ENCODE results near the gene SNAPC4. TPM values are rescaled to one million over a fixed set of nuclear protein-coding genes. Genes with fewer than 3 reads are reported as not detected.

The SNAPC4 gene
- total and polyA plus RNA-seq, 11 donors = 3.1 to 7.8 (median 4.3) TPM

DNA sequence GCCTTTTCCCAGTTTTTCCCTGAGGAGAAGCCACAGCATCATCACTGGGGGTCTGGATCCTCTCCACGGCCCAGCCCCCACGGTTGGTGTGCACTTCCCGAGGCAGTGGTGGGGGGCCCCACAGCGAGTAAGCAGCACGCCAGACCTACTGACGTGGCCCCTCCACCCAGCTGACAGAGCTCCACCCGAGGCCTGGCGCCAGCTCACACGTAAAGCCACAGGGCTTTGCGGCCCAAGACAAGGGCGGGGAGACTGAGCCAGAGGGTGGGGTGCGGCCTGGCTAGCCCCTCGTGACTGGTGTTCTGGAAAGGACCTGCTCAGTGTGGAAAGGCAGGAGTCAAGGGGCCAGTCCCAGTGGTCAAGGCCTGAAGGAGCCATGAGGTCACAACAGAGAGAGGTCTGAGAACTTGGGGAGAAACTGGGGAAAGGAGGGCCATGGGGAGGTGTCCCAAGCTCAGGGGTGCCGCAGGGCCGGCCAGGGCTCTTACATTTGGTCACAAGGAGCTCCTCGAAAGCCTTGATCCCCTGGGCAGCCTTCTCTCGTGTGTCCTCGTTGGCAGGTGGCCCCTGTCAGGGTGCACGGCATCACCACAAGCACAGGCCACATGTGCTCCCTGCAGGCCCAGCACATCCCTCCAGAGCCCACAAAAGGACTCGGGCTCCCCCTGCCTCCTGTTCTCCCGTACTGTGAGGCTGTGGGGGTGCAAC is 5.5 kb downstream of the SNAPC4 start:
- DNase-seq (no peak), ATAC-seq (peak in 1 of 4 donors; percentile 12)
- H3K27me3 ChIP-seq = no peaks in the 10 kb centered on the region
- TF ChIP-seq, protein P1, sequence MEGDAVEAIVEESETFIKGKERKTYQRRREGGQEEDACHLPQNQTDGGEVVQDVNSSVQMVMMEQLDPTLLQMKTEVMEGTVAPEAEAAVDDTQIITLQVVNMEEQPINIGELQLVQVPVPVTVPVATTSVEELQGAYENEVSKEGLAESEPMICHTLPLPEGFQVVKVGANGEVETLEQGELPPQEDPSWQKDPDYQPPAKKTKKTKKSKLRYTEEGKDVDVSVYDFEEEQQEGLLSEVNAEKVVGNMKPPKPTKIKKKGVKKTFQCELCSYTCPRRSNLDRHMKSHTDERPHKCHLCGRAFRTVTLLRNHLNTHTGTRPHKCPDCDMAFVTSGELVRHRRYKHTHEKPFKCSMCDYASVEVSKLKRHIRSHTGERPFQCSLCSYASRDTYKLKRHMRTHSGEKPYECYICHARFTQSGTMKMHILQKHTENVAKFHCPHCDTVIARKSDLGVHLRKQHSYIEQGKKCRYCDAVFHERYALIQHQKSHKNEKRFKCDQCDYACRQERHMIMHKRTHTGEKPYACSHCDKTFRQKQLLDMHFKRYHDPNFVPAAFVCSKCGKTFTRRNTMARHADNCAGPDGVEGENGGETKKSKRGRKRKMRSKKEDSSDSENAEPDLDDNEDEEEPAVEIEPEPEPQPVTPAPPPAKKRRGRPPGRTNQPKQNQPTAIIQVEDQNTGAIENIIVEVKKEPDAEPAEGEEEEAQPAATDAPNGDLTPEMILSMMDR (IDR thresholded peaks at IDR 0.05) = no peak
- no peak for TF ChIP-seq POLR2A (IDR thresholded peaks at IDR 0.05)
- no peak overlapping the region for H3K4me3 ChIP-seq
- intact Hi-C loops (cut with DNase I) = loop anchor here in 1 of 10 donors (5.0 kb wide), 1 partner anchor 82 kb away; no protein-coding TSS in a partner anchor
- H3K27ac ChIP-seq = no peak overlapping the region
- H3K9me3 ChIP-seq = no peaks in the 10 kb centered on the region
- WGBS, 4 donors = 91 to 96% (median 94%) methylated on average over 11 to 21 of the region's 21 CpGs
- peaks cover 0 to 14% (median 11%) of the 10 kb centered on the region in 12 donors for H3K4me1 ChIP-seq
- peaks cover 0 to 87% (median 72%) of the 10 kb centered on the region in 9 donors for H3K36me3 ChIP-seq

DNA sequence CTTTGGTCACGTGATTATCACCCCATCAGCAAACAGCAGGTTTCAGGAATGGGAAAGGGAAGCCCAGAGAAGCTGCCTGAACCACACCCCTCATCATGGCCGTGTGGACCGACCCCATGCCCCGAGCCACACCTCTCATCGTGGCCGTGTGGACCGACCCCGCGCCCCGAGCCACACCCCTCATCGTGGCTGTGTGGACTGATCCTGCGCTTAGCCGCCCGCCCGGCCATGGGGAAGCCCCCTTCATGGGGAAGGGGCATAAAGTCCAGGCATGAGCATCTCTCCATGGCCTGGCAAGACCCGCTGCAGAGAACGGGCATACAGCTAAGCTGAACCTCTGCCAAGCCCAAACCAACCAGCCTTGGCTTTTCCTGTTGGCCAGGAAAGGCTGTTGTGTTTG is 6.4 kb downstream of the SNAPC4 start:
- ATAC-seq = no peak
- H3K27ac ChIP-seq = no peak overlapping the region
- no peaks in the 10 kb centered on the region for H3K27me3 ChIP-seq
- H3K36me3 ChIP-seq = peaks cover 0 to 92% (median 81%) of the 10 kb centered on the region in 9 donors
- DNase-seq = no peak
- intact Hi-C loops (cut with DNase I) = no loop called here
- no peak overlapping the region for H3K4me3 ChIP-seq
- no peaks in the 10 kb centered on the region for H3K9me3 ChIP-seq
- TF ChIP-seq, protein P1 (IDR thresholded peaks at IDR 0.05) = no peak
- TF ChIP-seq POLR2A (IDR thresholded peaks at IDR 0.05) = no peak
- H3K4me1 ChIP-seq = peaks cover 0 to 4% (median 2%) of the 10 kb centered on the region in 12 donors
- 90 to 93% (median 91%) methylated on average over 17 of the region's 17 CpGs for WGBS, 4 donors

DNA sequence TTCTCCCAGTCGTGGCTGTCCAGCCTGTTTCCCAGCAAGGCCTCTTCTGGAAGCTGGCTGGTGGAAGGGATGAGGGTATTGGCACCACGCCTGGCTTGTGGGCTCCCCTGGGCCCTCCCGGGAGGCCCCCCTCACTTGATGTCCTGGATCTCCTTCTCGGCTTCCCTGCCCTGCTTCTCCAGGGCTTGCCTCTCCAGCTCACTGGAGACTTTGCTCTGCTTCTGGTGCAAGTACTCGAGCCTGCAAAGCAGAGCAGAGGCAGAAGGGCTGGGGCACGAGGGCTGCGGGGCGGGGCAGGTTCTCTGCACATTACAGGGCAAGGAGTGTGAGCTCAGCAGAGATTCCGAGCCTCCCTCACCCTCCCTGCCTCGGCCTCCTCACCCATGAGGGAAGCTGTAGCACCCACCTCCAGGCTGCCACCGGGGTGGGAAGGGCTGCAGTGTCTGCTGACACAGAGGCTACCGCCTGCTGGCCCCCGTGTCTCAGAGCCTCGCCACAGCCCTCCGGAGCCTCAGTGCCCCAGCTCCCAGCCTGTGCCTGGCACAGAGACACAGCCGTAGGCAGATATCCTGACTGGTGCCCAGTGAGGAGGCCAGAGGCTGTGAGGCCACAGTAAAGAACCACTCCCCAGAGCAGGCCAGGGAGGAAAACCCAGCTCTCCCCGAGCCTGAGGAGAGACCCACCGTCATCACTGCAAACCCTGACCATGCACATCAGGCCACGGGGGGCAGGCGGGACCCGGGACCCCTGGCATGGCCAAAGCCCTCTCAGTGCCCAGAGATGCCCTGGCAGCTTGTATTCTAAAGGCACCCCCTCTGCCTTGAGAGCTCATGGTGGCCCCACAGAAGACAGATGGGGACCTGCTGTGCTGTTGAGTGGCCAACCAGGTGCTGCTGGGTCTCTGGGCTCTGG is 7.2 kb downstream of the SNAPC4 start:
- no peak for DNase-seq
- H3K4me3 ChIP-seq = no peak overlapping the region
- H3K36me3 ChIP-seq = peaks cover 0 to 94% (median 89%) of the 10 kb centered on the region in 9 donors
- WGBS, 4 donors = 79 to 82% (median 82%) methylated on average over 15 to 21 of the region's 21 CpGs
- H3K4me1 ChIP-seq = no peaks in the 10 kb centered on the region
- TF ChIP-seq POLR2A (IDR thresholded peaks at IDR 0.05) = no peak
- TF ChIP-seq, protein P1 (IDR thresholded peaks at IDR 0.05) = no peak
- ATAC-seq = no peak
- no peaks in the 10 kb centered on the region for H3K9me3 ChIP-seq
- no peaks in the 10 kb centered on the region for H3K27me3 ChIP-seq
- intact Hi-C loops (cut with DNase I) = no loop called here
- no peak overlapping the region for H3K27ac ChIP-seq

Measured in heart left ventricle (tissue), 16 donors.